Endodermal cell (in vitro differentiated cells): ENCODE measurements around the gene BIRC7. TPM values are rescaled to one million over a fixed set of nuclear protein-coding genes. Genes with fewer than 3 reads are reported as not detected.
A peak's percentile ranks its signal among the peaks of the same experiment; 100 is the strongest.

Source experiments
- DNase-seq: peaks from one replicate; pipeline ENCODE4 v3.0.0-alpha.2; 2017
- H3K27ac ChIP-seq: 2 replicates; pipeline ENCODE4 v1.5.1; 2013; ENCODE audit warnings: mild to moderate bottlenecking, low read depth, low read length, moderate library complexity
- H3K27me3 ChIP-seq: 2 replicates; pipeline ENCODE4 v1.6.1; 2013; ENCODE audit warnings: mild to moderate bottlenecking, low read length, moderate library complexity; ENCODE audit not compliant: insufficient read depth, control insufficient read depth, poor library complexity, severe bottlenecking
- H3K36me3 ChIP-seq: 2 replicates; pipeline ENCODE4 v1.7.0; 2013; ENCODE audit warnings: mild to moderate bottlenecking, low read length, moderate library complexity; ENCODE audit not compliant: control insufficient read depth, insufficient read depth
- H3K4me1 ChIP-seq: one replicate; pipeline ENCODE4 v1.7.0; 2013; ENCODE audit warnings: low read length; ENCODE audit not compliant: control insufficient read depth, insufficient read depth
- H3K4me3 ChIP-seq: 2 replicates; pipeline ENCODE4 v1.5.1; 2013; ENCODE audit warnings: mild to moderate bottlenecking, low read length, moderate library complexity
- H3K9ac ChIP-seq: 2 replicates; pipeline ENCODE4 v1.6.1; 2013; ENCODE audit warnings: mild to moderate bottlenecking, low read length, moderate library complexity; ENCODE audit not compliant: poor library complexity, severe bottlenecking; ENCODE audit errors: extremely low read depth
- H3K9me3 ChIP-seq: 2 replicates; pipeline ENCODE4 v1.6.1; 2013; ENCODE audit warnings: mild to moderate bottlenecking, low read length, moderate library complexity; ENCODE audit not compliant: control insufficient read depth
- H3K27ac Mint-ChIP-seq: 2 replicates; pipeline ENCODE4 v1.8.0; 2020; ENCODE audit warnings: mixed read lengths
- H3K27me3 Mint-ChIP-seq: 2 replicates; pipeline ENCODE4 v1.8.0; 2021; ENCODE audit warnings: mild to moderate bottlenecking, mixed read lengths; ENCODE audit not compliant: insufficient read depth
- H3K36me3 Mint-ChIP-seq: 2 replicates; pipeline ENCODE4 v1.8.0; 2020; ENCODE audit warnings: low read depth, mixed read lengths
- H3K4me1 Mint-ChIP-seq: 2 replicates; pipeline ENCODE4 v1.8.0; 2020; ENCODE audit warnings: mixed read lengths
- H3K4me3 Mint-ChIP-seq: 2 replicates; pipeline ENCODE4 v1.8.0; 2020; ENCODE audit warnings: mild to moderate bottlenecking, moderate library complexity, mixed read lengths
- H3K9me3 Mint-ChIP-seq: 2 replicates; pipeline ENCODE4 v1.8.0; 2020; ENCODE audit warnings: mild to moderate bottlenecking, mixed read lengths
- CTCF ChIP-seq: fragments of 200-600 bp; sonication (generic); conservative IDR thresholded peaks from 2 replicates; pipeline ENCODE4 v1.5.0; 2021; ENCODE audit warnings: antibody characterized with exemption, mild to moderate bottlenecking
- WGBS, 2 experiments: methylation state at CpG; one replicate each; pipeline versions ENCODE4 v1.1.5 to v1.1.7; 2013; ENCODE audit warnings: missing lambda C conversion rate in 2 of 2, mixed read lengths in 1 of 2; ENCODE audit not compliant: insufficient coverage in 1 of 2, insufficient read length in 1 of 2; 5-methylcytosine and 5-hydroxymethylcytosine counted together
- long read RNA-seq, 4 experiments: library from polyadenylated mRNA in 2 of 4; library from RNA in 1 of 4; library from capped mRNA in 1 of 4; stranded (forward) in 3 of 4; unstranded in 1 of 4; transcript quantifications; one replicate each; pipeline ENCODE4 v2.0.0, GENCODE V29; 2020 to 2021; ENCODE audit warnings: inconsistent platforms in 1 of 4
- polyA plus RNA-seq, 2 experiments: library from polyadenylated mRNA; stranded (reverse); fragments of 50-300 nt; gene quantifications; one replicate each; pipeline ENCODE4 v1.2.3, GENCODE V29; 2013
- total RNA-seq, 2 donors: library from RNA; stranded (reverse); fragmentation: NEBNext Ultra II Directional in 1 of 2; extraction: Animal tissue kit (Norgen Biotek cat#: 25700) in 1 of 2; gene quantifications; 2 replicates in 1 of 2; 3 replicates in 1 of 2; pipeline ENCODE4 v1.2.1, GENCODE V29; 2021

Gene BIRC7
- not detected for total RNA-seq
- 0.28 TPM for polyA plus RNA-seq (2013, experiment 1 of 2)
- 0.21 TPM for polyA plus RNA-seq (2013, experiment 2 of 2)
- long read RNA-seq, experiment 1 = 0 reads
- long read RNA-seq, experiment 2 = 0 reads
- long read RNA-seq, experiment 3 = 0 reads
- long read RNA-seq, experiment 4 = 0 reads

GRCh38 chr20:63235399-63235983 is at the start of gene BIRC7:
BIRC7 (plus strand) TSS chr20:63235905; CDS start chr20:63236097, 192 bp downstream.
- TF ChIP-seq CTCF = no peak

DNA sequence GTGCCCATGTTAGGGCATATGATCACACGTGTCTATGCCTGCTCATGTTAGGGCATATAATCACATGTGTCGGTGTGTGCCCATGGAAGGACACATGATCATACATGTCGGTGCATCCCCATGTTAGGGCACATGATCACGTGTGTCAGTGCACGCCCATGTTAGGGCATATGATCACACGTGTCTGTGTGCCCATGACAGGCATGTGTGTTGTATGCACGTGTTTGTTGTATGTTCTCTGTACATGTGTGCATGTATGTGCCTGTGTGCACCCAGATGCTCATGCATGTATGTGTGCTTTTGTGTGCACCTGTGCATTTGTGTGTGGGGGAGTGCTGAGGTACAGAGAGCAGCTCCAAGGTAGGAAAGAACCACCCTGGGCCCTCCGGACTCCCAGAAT is 49.6 kb upstream of the BIRC7 start:
- DNase-seq = no peak
- H3K36me3 ChIP-seq = no peaks in the 10 kb centered on the region
- no peaks in the 10 kb centered on the region for H3K36me3 Mint-ChIP-seq
- TF ChIP-seq CTCF = no peak
- no peak overlapping the region for H3K4me3 Mint-ChIP-seq
- no peaks in the 10 kb centered on the region for H3K9me3 ChIP-seq
- no peaks in the 10 kb centered on the region for H3K4me1 Mint-ChIP-seq
- H3K4me1 ChIP-seq = no peaks in the 10 kb centered on the region
- no peak overlapping the region for H3K9ac ChIP-seq
- H3K27ac ChIP-seq = no peak overlapping the region
- peaks cover 3% of the 10 kb centered on the region for H3K27me3 Mint-ChIP-seq
- no peaks in the 10 kb centered on the region for H3K9me3 Mint-ChIP-seq
- no peak overlapping the region for H3K4me3 ChIP-seq
- H3K27ac Mint-ChIP-seq = no peak overlapping the region
- WGBS, 2 experiments = 94 to 96% methylated on average over 7 to 8 of the region's 8 CpGs
- no peaks in the 10 kb centered on the region for H3K27me3 ChIP-seq

More at GRCh38 chr20:63235399-63235983, at the start of gene BIRC7:
- Histone ChIP-seq H3K9ac (no peak within 1 kb of the TSS), H3K27ac (peak within 1 kb of the TSS; percentile 68), H3K36me3 (no peaks in the 10 kb centered on the region), H3K4me3 (no peak within 1 kb of the TSS), H3K9me3 (no peaks in the 10 kb centered on the region), H3K4me1 (no peaks in the 10 kb centered on the region), H3K27me3 (no peaks in the 10 kb centered on the region)
- Mint-ChIP-seq H3K36me3 (no peaks in the 10 kb centered on the region), H3K27ac (peak within 1 kb of the TSS; percentile 39), H3K4me3 (no peak within 1 kb of the TSS), H3K9me3 (no peaks in the 10 kb centered on the region), H3K4me1 (peaks cover 5% of the 10 kb centered on the region), H3K27me3 (no peaks in the 10 kb centered on the region)
- 63 to 78% methylated on average over 7 to 17 of the region's 17 CpGs for WGBS, 2 experiments
- no peak for DNase-seq

- 92 to 100% methylated on average over 2 to 8 of the region's 8 CpGs for WGBS, 2 experiments
- Mint-ChIP-seq H3K27me3 (peaks cover 2% of the 10 kb centered on the region), H3K4me1 (no peaks in the 10 kb centered on the region), H3K27ac (no peak overlapping the region), H3K9me3 (no peaks in the 10 kb centered on the region), H3K36me3 (no peaks in the 10 kb centered on the region), H3K4me3 (no peak overlapping the region)
- Histone ChIP-seq H3K27me3 (no peaks in the 10 kb centered on the region), H3K36me3 (no peaks in the 10 kb centered on the region), H3K4me3 (no peak overlapping the region), H3K4me1 (no peaks in the 10 kb centered on the region), H3K9ac (no peak overlapping the region), H3K9me3 (no peaks in the 10 kb centered on the region), H3K27ac (no peak overlapping the region)
- peak; percentile 55 for TF ChIP-seq CTCF
- DNase-seq = no peak
Measured at GRCh38 chr20:63186528-63187316, 49.0 kb upstream of the BIRC7 start.
